ENCODE results near the gene CDH13.
A peak's percentile ranks its signal among the peaks of the same experiment; 100 is the strongest.

The CDH13 gene

GRCh38 chr16:83206426-83206825, 579.7 kb downstream of the CDH13 start:
- DNase-seq (ENCODE audit: low read depth): peak; percentile 18
- H3K4me3 ChIP-seq (ENCODE audit: low read length): no peak overlapping the region
- TF ChIP-seq, protein P1, sequence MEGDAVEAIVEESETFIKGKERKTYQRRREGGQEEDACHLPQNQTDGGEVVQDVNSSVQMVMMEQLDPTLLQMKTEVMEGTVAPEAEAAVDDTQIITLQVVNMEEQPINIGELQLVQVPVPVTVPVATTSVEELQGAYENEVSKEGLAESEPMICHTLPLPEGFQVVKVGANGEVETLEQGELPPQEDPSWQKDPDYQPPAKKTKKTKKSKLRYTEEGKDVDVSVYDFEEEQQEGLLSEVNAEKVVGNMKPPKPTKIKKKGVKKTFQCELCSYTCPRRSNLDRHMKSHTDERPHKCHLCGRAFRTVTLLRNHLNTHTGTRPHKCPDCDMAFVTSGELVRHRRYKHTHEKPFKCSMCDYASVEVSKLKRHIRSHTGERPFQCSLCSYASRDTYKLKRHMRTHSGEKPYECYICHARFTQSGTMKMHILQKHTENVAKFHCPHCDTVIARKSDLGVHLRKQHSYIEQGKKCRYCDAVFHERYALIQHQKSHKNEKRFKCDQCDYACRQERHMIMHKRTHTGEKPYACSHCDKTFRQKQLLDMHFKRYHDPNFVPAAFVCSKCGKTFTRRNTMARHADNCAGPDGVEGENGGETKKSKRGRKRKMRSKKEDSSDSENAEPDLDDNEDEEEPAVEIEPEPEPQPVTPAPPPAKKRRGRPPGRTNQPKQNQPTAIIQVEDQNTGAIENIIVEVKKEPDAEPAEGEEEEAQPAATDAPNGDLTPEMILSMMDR (conservative IDR thresholded peaks at IDR 0.05; ENCODE audit: low read length): no peak

- DNase-seq (ENCODE audit: low read depth): no peak
- TF ChIP-seq, protein P1 (conservative IDR thresholded peaks at IDR 0.05; ENCODE audit: low read length): no peak
- no peak overlapping the region for H3K4me3 ChIP-seq (ENCODE audit: low read length)
Measured at GRCh38 chr16:83211711-83212110, 584.9 kb downstream of the CDH13 start.

- DNase-seq (ENCODE audit: low read depth): no peak
- TF ChIP-seq, protein P1 (conservative IDR thresholded peaks at IDR 0.05; ENCODE audit: low read length): no peak
- H3K4me3 ChIP-seq (ENCODE audit: low read length): no peak overlapping the region
Measured at GRCh38 chr16:83212301-83212841, 585.6 kb downstream of the CDH13 start.

DNA sequence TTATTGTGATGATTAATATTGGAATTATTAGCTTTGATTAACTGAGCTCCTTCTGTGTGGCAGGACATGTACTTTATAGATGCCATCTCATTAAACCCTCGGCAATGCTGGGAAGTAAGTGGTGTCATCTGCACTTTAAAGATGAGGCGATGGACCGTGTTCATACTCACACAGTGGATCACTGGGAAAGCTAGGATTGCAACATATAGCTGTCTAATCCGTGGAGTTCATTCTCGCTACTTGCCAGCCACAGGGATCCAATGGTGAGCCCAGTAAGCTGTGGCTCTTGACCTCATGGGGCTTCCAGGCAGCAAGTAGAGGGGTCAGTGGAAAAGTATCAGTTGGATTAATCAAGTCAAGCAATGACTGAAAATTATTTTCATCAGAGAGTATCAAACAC, 587.9 kb downstream of the CDH13 start:
- TF ChIP-seq, protein P1 (conservative IDR thresholded peaks at IDR 0.05; ENCODE audit: low read length): no peak
- no peak overlapping the region for H3K4me3 ChIP-seq (ENCODE audit: low read length)
- no peak for DNase-seq (ENCODE audit: low read depth)

DNA sequence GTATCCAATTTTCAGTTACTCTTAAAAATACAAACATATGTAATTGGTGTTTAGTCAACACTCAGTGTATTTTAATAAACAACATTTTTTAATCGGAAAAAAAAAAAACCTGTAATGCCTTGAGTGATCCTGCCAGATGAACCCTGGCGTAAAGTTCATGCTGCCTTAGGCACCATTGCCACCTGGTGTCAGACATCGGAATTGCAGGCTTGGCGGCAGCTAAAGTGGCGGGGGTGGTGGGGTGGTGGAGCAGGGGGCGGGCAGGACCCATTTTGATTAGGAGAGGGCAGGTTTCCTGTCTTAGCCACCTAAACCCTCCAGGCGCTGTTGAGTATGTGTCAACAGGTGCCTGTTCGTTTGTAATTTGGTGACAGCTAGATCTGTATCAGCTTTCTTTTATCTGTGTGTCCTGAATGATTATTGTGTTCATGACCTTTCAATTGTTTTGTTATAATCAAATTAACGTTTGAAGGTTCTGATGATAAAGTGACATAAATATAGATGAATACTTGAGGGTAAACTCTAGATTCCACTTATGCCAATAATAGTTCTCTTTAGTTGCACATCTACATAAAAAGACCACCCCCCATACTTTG, 588.7 kb downstream of the CDH13 start:
- no peak overlapping the region for H3K4me3 ChIP-seq (ENCODE audit: low read length)
- no peak for DNase-seq (ENCODE audit: low read depth)
- TF ChIP-seq, protein P1 (conservative IDR thresholded peaks at IDR 0.05; ENCODE audit: low read length): peak; percentile 74

DNA sequence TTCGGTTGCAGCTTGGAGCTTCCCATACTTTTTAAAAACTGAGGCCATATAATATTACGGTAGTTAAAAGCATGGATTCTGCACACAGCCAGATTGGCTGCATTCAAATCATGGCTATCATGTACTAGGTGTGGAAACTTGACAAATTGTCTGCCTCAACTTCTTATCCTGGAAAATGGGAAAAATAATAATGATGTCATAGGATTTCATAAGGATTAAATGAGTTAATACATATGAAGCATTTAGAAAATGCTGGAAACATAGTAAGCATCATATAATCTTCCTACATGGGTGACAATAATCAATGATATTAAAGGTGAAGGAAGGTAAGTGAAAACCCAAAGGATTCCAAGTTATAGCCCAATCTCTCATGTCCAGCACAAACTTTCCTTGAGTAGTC, 592.5 kb downstream of the CDH13 start:
- no peak for DNase-seq (ENCODE audit: low read depth)
- no peak overlapping the region for H3K4me3 ChIP-seq (ENCODE audit: low read length)
- TF ChIP-seq, protein P1 (conservative IDR thresholded peaks at IDR 0.05; ENCODE audit: low read length): no peak

- no peak overlapping the region for H3K4me3 ChIP-seq (ENCODE audit: low read length)
- no peak for DNase-seq (ENCODE audit: low read depth)
- TF ChIP-seq, protein P1 (conservative IDR thresholded peaks at IDR 0.05; ENCODE audit: low read length): no peak
Measured at GRCh38 chr16:83220066-83220465, 593.3 kb downstream of the CDH13 start.
